ENCODE data around the gene PIK3C2G.
A peak's percentile ranks its signal among the peaks of the same experiment; 100 is the strongest.

The PIK3C2G gene

DNA sequence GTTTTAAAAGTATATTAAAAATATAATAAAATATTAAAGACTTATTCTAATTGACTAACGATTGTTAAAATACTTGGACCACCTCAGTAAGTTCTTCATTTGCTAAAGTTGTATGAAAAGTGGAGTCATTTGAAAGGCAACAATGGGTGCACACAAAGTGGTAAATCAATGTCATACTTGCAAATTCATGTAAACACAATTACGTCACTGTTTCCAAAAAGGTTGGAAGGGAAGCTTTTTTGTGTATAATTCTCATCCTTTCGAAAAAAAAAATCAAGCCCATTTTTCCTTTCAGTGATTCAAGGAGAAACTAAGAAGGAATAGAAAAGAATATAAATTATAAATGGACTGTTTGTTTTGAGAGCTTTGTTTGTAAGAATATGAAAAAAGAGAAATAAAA lies 166.2 kb downstream of the PIK3C2G start:
- no peak for DNase-seq

DNA sequence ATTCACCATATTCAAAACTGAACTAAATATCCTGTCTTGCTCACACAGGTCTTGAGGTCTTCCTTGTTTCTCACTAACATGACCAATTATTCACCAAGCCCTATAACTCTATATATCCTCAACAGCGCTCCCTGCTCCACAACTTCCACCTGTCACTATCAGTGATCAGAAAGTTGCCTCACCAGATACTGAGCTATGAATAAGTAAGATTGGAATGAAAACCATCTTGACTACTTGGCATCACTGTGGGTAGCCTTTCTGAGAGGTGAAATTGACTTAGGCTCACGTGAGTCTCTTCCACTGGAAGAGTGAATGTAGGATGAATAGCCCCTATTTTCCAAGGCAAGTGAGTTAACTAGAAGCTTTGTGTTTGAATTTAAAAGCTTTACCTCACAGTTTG lies 167.1 kb downstream of the PIK3C2G start:
- DNase-seq, result no peak

DNA sequence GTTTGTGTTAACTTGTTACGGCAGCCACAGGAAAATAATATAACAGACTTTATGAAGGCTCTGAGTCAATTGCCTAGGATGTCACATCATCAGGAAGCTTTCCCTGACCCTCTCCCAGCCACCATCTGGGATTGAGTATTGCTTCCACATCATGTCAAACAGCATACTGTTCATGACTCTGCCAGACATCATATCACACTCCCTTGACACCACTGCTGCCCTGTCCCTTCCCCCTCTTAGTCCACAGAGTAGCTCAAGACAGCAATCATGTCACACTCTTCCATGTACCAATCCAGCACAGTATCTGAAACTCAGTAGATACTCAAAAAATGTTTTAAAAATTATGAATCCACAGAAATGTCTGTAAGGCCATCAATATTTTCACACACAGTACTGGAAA lies 168.0 kb downstream of the PIK3C2G start:
- DNase-seq, result no peak

DNA sequence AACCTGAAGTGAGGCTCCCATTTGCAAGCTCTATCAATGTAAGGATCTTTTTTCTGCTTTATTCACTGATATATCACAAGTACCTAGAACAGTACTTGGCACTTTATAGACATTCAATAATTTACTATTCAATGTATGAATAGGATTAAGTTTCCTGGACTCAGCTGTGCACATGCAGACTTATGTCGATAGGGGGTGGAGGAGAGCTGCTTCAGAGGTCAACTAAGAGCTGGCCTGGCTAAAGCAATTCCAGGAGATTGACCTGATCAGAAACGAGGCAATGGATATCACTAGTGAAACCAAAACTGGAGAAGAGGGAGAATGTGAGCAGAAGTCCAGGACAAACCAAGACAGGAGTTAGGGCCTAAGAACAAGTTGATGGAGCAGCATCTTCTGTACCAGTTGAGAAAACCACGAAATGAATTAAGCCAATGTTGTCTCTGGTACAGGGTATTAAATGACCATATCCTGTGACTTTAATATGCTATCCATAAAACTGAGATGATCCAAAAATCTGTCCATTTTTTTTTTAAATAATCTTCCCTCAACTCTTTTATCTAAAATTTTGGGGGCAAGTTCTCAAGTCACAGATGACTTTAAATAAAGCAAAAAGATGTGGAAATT lies 169.2 kb downstream of the PIK3C2G start:
- peak; percentile 72 for DNase-seq

DNA sequence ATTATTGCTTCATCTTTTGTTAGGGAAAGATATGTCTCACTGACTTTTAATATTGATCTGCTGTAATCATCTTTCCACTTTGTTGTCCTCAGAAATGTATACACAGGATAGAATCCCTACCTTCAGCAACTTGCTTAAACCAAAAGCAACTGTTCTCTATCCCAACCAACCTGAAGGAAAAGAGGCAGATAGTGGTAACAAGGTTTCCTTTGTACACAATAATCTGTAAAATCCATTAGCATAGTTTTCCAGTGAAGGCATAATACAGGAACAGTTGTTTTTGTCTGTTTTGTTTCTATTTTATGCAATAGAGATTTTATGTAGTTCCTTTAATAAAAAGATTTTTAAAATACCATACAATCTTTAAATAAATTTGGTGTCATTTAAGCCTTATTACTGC lies 170.5 kb downstream of the PIK3C2G start:
- no peak for DNase-seq

DNA sequence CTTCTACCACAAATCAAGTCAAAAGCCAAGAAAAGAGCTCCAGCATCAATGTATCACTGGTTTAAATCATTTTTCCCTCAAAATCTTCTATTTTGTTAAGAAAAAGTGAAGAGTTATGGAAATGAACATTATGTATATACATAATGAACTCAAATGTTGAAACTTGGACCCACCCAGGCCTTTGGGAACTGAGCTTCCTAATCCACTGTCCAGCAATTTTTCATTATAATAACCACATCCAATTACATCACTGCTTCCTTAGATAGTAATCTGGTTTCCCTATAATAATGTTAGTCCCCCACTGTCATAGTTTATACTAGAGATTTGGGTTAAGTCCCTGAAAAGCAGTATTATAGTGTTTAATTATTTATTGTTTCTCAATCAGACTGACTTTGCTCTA lies 170.9 kb downstream of the PIK3C2G start:
- DNase-seq, result no peak

DNA sequence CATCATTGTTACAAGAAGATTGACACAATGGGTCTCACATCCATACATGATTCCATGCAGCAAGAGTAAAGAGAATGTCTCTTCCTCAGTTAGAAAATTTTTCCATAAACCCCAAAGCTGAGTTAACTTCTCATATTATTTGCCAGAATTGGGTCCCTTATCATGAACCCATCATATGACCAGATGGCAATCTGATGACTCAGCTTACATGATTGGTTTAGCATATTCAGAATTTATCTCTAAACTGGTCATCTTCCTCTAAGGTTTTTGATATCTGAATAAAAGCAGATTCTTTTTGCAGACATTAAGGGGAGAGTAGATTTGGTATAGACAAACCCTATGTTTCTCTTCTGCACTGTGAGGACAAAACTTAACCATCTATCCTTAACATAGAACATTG lies 174.9 kb downstream of the PIK3C2G start:
- no peak for DNase-seq

DNA sequence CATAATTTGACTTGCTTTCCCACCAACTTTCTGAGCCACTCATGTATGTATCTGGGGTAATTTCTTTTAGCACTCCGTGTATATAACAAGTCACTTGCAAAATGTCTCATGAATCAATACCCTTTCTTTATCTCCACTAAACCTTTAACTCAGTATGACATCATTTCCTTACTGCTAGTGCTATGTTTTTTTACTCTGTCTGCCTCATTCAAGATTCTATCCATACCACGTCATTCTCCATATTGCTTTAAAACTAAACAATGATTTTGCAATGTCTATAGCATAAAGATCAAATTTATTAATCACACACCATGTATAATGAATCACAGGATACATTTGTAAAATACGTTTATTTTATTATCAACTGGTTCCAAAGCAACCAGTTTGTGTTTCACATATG lies 178.2 kb downstream of the PIK3C2G start:
- no peak for DNase-seq

DNA sequence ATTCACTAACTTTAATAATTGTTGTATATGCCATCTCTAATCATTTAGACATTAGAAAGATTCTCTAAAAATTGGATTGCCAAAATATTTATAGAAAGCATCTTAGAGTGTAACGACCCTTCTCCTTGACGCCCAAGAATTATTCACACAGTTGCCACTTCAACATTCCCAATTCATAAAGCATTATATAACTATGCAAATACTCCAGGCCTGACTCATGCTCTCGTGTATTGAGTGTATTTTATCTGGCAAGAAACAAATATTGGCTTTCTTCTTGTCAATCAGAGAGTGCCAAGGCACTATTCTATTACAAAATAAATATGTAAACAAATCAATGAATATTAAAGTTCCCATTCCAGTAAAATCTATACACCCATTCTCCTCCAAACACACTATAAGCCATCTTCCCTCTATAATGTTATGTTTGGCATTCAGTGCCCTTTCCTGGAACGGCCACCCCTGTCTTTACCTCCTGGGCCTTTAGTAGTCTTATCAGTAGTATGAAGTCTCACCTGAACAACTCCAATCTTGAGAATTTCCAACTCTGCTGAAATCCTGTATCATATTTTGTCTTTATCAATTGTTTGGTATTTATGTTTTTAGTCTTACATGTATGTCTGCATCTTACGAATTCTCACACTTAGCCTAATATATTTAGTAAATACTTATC lies 182.6 kb downstream of the PIK3C2G start:
- DNase-seq, result peak; percentile 47

DNA sequence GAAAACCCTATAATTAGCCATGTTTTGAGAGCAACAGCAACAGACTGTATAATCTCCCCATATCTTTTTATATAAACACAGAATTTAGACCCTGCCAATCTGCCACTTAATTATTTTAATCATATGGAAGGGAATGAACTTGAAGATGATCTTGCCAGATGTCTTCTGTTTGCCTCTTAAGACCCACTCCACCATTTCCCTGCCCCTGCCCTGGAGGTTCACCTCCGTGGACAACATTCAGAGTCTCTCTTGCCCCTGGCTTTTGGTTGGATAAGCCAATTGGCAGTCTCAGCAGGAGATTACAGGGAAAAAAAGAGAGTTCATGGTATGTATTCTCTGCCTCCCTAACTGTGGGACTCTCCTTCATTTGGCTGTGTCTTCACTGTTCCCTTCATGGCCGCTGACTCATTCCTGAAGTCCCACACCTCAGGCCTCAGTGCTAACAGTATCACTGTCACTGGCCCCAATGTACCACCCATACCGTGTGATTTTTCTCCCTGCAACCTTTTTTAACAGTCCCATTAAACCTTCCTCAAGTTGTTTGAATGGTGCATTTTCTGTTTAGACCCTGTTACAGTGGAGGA lies 184.8 kb downstream of the PIK3C2G start:
- DNase-seq, result no peak

DNA sequence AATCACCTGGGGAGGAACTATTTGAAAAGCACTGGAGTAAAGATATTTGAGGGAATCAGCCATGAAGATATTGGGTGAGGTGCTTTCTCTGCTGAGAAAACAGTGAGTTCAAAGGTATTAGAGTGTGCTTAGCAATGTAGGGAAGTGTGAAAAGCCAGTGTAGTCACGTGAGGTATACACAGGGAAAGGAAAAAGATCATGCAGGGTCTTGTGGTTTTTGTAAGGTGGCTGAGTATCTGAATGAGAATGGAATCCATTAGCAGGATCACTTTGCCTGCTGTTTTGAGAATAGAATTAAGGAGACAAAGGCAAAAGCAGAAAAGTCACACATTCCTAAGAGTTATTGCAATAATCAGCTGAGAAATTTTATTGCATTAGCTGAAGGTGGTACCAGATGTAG lies 193.0 kb downstream of the PIK3C2G start:
- no peak for DNase-seq

DNA sequence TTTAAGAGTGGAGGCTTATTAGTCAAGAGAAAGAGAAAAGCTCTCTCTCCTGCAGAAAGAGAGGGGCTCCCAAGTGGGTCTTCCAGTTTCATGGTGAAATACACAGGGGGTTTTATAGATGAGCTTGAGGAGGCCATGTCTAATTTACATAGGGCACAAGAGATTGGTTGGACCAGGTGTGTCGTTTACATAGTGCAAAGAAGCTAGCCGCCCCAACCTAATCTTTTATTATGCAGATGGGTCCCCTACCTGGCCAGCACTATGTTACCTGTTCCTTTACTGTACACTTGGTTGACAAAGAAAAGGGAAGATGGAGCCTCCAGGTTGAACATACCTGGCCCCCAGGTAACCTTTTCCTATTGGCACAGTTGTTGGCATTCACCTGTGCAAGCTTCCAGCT lies 195.0 kb downstream of the PIK3C2G start:
- no peak for DNase-seq

DNA sequence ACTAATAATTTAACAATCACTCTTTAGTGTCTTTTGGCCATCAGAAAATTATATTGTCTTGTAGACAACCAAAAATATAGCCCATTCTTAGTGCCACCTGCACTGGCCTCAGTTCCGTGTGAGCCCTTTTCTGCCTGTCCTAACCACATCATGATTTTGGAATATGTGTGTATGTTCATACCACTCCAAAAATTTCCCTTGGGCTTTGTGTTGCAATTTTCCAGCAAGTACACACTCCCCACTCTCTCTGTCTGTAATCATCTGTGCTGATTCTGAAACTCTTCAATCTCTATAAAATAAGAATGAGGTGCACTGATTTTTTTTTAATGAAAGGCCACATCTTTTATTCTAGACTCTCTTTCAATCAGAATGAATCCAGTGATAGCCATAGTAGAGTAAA lies 196.0 kb downstream of the PIK3C2G start:
- DNase-seq, result no peak

DNA sequence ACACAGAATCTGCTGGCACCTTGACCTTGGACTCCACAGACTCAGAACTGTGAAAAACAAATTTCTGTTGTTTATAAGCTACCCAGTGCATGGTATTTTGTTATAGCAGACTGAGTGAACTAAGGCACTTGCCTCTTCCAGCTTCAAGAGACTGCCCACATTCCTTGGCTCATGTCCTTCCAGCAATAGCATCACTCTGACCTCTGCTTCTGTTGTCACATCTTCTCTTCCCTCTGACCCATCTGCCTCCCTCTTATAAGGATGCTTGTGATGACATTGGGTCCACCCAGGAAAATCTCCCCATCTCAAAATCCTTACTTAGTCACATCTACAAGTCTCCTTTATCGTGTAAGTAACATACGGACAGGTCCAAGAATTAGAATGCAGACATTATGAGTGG lies 200.4 kb downstream of the PIK3C2G start:
- no peak for DNase-seq

DNA sequence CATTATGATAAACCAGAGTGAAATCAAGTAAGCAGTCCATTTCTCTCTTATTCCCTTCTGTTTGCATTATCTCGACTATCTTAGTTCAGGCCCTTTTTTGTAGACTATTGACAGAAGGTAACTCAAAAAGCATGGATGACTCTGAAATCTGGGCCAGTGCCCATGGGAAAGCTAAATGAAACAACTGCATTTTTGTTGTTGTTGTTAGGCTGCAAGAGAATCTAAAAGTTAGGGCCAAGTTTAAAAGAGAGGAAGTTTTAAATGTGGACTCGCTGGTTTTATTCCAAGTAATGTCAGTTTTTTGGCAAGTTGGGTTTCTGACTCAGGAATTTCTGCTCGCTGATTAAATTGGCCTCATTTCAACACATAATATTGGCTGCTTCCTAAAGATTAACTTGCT lies 201.1 kb downstream of the PIK3C2G start:
- DNase-seq, result no peak

DNA sequence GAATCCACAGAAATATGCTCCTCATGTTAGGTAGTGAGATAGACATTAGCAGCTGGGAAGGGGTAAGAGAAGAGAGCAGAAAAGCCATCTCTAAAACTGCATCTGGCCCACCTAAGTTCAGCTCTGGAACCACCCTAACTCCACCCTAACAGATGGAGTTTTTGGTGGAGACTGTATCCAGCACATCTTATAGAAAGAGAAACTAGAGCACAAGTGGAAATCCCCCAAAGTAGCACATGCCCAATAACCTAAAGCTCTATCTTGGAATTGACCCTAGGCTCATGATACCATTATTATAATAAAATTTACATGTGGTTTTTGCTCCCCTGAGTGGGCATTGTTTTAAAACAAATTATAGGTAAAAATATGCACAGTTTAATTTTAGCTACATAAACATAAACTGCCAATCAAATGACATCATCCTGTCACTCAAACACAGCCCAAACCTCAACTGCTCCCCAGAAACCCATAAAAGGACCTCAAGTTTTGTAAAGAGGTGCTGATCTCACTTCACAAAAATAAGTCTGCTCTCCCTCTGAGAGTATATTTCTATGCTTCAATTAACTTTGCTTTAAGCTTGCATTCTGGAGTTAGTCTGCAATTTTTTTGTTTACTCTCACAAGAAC lies 206.4 kb downstream of the PIK3C2G start:
- no peak for DNase-seq

DNA sequence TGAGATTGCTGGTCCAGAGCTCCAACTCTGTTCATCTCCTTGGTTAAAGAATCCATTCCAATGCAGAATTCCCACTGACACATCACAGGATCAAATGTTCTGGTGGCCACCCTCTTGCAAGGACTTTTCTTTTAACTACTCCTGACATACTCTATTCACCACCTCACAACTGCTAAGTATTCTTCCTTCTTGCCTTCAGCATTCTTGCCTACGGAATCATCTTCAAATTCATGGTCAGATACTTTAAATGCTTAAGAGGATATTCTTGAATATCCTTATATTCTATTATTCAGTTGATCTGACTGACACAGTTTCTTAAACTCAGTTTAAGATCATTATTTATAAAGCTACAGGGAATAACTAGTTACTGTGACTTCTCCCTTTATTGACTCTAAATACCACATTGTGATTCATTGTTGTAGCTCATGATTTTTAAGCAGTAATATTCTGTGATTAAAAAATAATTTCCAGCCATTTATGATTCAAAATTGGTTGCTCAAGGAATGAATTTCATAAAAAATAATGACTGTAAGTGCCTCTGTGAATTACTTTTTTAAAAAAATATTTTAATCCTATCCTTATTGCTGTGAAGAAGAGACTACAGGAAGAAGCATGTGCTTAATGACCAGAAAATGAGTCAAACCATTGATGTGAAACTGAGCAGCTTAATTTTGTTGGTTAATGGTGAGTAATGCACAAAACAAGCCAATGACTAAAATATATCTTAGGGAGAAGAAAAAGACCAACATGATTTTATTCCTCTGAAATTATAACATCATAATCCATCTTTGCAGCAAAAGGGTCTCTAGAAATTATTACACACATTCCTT lies 207.1 kb downstream of the PIK3C2G start:
- no peak for DNase-seq

DNA sequence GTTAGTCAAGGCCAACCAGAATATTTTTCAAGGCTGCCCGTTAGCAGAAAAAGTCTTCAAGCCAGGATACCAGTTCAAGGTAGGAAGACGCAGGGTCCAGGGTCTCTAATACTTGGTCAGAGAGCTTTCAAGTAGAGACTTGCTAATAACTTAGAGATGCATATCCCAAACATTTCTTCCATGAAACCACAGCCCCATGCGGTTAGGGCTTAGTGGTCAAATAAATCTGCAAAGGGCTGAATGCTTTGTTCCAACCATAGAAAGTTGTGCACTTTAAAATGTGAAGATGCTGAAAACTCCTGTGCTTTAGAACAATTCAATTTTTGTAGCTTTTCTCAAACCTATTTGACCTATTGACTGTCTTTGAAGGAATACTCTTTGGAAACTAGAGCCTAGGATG lies 208.9 kb downstream of the PIK3C2G start:
- DNase-seq, result no peak

DNA sequence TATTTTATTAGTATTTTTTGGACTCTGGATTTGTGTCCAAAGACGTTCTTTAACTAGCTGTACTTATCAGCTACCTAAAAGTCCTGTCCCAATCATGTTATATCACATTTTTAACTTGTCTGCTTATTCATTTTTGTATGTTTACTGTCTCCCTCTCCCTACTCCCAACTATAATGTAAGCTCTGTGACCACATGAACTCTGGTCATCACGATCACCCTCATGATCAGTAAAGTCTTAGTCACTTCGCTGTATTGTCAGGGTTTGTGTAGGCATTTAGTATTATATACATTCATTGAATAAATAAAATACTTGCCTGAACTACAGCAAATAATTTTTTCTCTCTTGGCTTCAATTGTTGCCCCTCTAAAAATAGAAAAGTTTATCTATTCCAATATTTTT lies 211.0 kb downstream of the PIK3C2G start:
- no peak for DNase-seq

DNA sequence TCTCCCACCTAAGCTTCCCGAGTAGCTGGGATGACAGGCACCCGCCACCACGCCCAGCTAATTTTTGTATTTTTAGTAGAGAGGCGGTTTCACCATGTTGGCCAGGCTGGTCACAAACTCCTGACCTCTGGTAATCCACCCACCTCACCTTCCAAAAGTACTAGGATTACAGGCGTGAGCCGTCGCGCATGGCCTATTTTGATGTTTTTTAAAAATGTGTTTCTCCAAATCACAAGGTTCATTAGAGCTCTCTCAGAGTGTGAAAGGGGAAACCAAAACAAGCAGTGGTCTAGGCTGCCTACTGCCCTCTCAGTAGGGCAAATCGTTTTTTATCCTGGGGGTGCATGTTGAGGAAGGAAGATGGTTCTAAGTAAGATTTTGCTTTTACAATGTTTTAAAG lies 211.5 kb downstream of the PIK3C2G start:
- no peak for DNase-seq

DNA sequence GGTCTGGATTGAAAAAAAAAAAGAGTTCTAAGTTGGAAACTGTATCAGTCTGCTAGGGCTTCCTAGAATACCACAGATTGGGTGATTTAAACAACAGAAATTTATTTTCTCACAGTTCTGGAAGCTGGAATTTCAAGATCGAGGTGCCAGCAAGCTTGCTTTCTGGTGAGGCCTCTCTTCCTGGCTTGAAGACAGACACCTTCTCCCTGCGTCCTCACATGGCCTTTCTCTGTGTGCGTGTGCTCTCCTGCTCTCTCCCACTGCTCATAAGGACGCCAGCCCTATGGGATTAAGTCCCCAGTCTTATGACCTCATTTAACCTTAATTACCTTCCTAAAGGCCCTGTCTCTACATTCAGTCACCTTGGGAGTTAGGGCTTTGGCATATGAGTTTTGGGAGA lies 215.5 kb downstream of the PIK3C2G start:
- no peak for DNase-seq

DNA sequence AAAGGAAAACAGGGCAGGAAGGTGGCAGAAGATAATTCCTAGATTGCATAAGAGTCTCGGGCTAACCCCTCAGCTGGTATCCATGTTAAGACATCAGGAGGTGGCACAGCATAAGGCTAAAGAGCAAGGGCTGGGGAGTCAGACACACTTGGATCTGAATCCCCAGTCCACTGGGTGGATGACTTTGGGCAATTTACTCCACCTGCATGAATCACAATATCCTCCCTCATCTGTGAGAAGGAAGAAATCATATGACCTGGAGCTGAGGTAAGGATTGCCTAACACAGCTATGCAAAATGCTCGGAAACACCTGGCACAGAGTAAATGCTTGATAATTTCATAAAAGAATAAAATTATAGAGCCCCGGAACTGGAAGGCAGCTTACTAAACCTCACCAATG lies 217.9 kb downstream of the PIK3C2G start:
- DNase-seq, result no peak

DNA sequence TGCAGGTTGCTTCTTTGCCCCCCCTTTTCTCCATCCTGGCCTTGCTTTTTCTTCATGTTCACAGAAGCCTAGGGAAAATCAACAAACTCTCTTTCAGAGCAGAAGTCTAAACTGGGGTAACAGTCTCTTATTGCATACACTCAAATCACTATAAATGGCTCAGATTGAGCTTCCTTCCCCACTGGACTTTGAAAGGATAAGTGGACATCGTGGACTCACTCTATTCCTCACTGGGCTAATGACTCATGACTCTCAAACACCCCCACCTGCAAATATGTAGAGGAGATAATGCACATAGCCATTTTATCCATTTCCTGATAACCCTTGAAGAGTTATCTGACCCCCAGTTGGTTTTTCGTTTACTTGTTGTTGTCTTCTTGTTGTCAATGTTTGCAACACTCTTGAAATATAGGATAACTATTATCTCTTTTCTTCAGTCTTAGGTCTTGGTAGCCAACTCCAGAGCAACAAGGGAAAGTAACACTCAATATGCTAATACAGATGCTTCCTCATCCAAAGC lies 221.3 kb downstream of the PIK3C2G start:
- DNase-seq, result no peak

Data from NCI-H510A treated with DMSO at 0.1 percent for 48 hours (cell line).